SK-N-SH (cell line): ENCODE measurements around the gene TTC6. TPM values are rescaled to one million over a fixed set of nuclear protein-coding genes. Genes with fewer than 3 reads are reported as not detected.

ENCODE experiments used
- CTCF ChIA-PET: fragments of 300-600, 350-600 bp; formaldehyde crosslinking; extraction: SDS; loops from one replicate; lab custom pipeline; 2021; lab: Yijun Ruan, JAX
- POLR2A ChIA-PET: fragments of 350-600 bp; sonication (Branson Sonifier 250); formaldehyde crosslinking; extraction: SDS; loops from one replicate; lab custom pipeline; 2020; ENCODE audit warnings: antibody characterized with exemption, inconsistent platforms; lab: Yijun Ruan, JAX
- DNase-seq: peaks from one replicate; pipeline ENCODE4 v3.0.0; 2012
- H2AFZ ChIP-seq: fragments of 200-600 bp; sonication (generic); 2 replicates; pipeline ENCODE4 v1.8.1; 2016; ENCODE audit warnings: antibody characterized with exemption, mild to moderate bottlenecking, low read depth
- H3F3A ChIP-seq: fragments of 200-600 bp; sonication (generic); replicated peaks from 2 replicates; pipeline ENCODE3; 2016; ENCODE audit warnings: antibody characterized with exemption, mild to moderate bottlenecking; ENCODE audit not compliant: insufficient read depth
- H3K27ac ChIP-seq, 2 experiments: fragments of 200-500 bp in 1 of 2; fragments of 200-600 bp in 1 of 2; sonication (Bioruptor generic) in 1 of 2; sonication (generic), shearing (Covaris generic) in 1 of 2; 2 replicates each; pipeline versions ENCODE4 v1.5.1 to v1.6.1; 2014 to 2016; ENCODE audit warnings: low read depth in 2 of 2, inconsistent platforms in 1 of 2, low read length in 1 of 2, mild to moderate bottlenecking in 1 of 2, mixed read lengths in 1 of 2
- H3K27me3 ChIP-seq: fragments of 200-600 bp; sonication (generic), shearing (Covaris generic); 2 replicates; pipeline ENCODE4 v1.6.1; 2016; ENCODE audit warnings: mixed run types; ENCODE audit not compliant: insufficient read depth
- H3K36me3 ChIP-seq, 2 experiments: fragments of 200-500 bp in 1 of 2; fragments of 200-600 bp in 1 of 2; sonication (Bioruptor generic) in 1 of 2; sonication (generic) in 1 of 2; replicated peaks in 1 of 2; 2 replicates each; pipeline versions ENCODE3 to v1.5.1; 2014 to 2016; ENCODE audit warnings: low read length in 1 of 2, mild to moderate bottlenecking in 1 of 2; ENCODE audit not compliant: insufficient read depth in 2 of 2, control insufficient read depth in 1 of 2
- H3K4me1 ChIP-seq, 2 experiments: fragments of 200-500 bp in 1 of 2; fragments of 200-600 bp in 1 of 2; sonication (Bioruptor generic) in 1 of 2; sonication (generic), shearing (Covaris generic) in 1 of 2; 2 replicates each; pipeline versions ENCODE4 v1.5.1 to v1.6.1; 2014 to 2016; ENCODE audit warnings: low read depth in 1 of 2, low read length in 1 of 2, mixed run types in 1 of 2; ENCODE audit not compliant: insufficient read depth in 2 of 2, control insufficient read depth in 1 of 2
- H3K4me2 ChIP-seq: fragments of 200-600 bp; sonication (generic), shearing (Covaris generic); 2 replicates; pipeline ENCODE4 v1.6.1; 2017; ENCODE audit warnings: mixed run types
- H3K4me3 ChIP-seq, 2 experiments: fragments of 200-500 bp in 1 of 2; fragments of 200-600 bp in 1 of 2; sonication (Bioruptor generic) in 1 of 2; sonication (generic), shearing (Covaris generic) in 1 of 2; 2 replicates each; pipeline versions ENCODE4 v1.5.1 to v1.8.1; 2014 to 2016; ENCODE audit warnings: low read depth in 2 of 2, inconsistent platforms in 1 of 2, low read length in 1 of 2, mild to moderate bottlenecking in 1 of 2, mixed read lengths in 1 of 2, moderate library complexity in 1 of 2
- H3K79me2 ChIP-seq: fragments of 200-600 bp; sonication (generic); 2 replicates; pipeline ENCODE4 v1.8.1; 2017; ENCODE audit warnings: mild to moderate bottlenecking; ENCODE audit not compliant: insufficient read depth
- H3K9ac ChIP-seq: fragments of 200-600 bp; sonication (generic); 2 replicates; pipeline ENCODE4 v1.6.1; 2017; ENCODE audit warnings: mixed run types
- H3K9me2 ChIP-seq: fragments of 200-600 bp; sonication (generic); 2 replicates; pipeline ENCODE4 v1.6.1; 2017; ENCODE audit warnings: mixed run types
- H3K9me3 ChIP-seq: fragments of 200-600 bp; sonication (generic); 2 replicates; pipeline ENCODE4 v1.6.1; 2017; ENCODE audit warnings: mixed run types, mild to moderate bottlenecking, moderate library complexity
- H4K20me1 ChIP-seq: fragments of 200-600 bp; sonication (generic); 2 replicates; pipeline ENCODE4 v1.6.1; 2017; ENCODE audit warnings: mild to moderate bottlenecking, mixed run types; ENCODE audit not compliant: insufficient read depth
- EP300 ChIP-seq, 2 experiments: IDR thresholded peaks; 2 replicates each; pipeline versions ENCODE4 v1.4.0 to v1.6.1; 2012; ENCODE audit warnings: borderline replicate concordance in 1 of 2, low read depth in 1 of 2, low read length in 1 of 2
- FOXM1 ChIP-seq: IDR thresholded peaks from 2 replicates; pipeline ENCODE4 v1.4.0; 2012; ENCODE audit warnings: low read depth, mild to moderate bottlenecking
- GABPA ChIP-seq: IDR thresholded peaks from 2 replicates; pipeline ENCODE4 v1.4.0; 2012; ENCODE audit warnings: low read depth, mild to moderate bottlenecking
- GATA2 ChIP-seq: sonication (generic); formaldehyde crosslinking; IDR thresholded peaks from 2 replicates; pipeline ENCODE4 v1.5.0; 2020; ENCODE audit warnings: mild to moderate bottlenecking, missing genetic modification reagents
- JUND ChIP-seq: IDR thresholded peaks from 2 replicates; pipeline ENCODE4 v1.4.0; 2012
- POLR2AphosphoS5 ChIP-seq: IDR thresholded peaks from 2 replicates; pipeline ENCODE4 v1.6.1; 2012; ENCODE audit warnings: low read depth, low read length
- RFX5 ChIP-seq: IDR thresholded peaks from 2 replicates; pipeline ENCODE4 v1.6.1; 2012; ENCODE audit warnings: mild to moderate bottlenecking, improper control_type of control experiment, low read length
- RXRA ChIP-seq: IDR thresholded peaks from 2 replicates; pipeline ENCODE4 v1.4.0; 2012; ENCODE audit warnings: low read depth, mild to moderate bottlenecking, borderline replicate concordance
- SMC3 ChIP-seq: IDR thresholded peaks from 2 replicates; pipeline ENCODE4 v1.6.1; 2012; ENCODE audit warnings: low read depth, low read length, improper control_type of control experiment
- TAF1 ChIP-seq: IDR thresholded peaks from 2 replicates; pipeline ENCODE4 v1.6.1; 2012; ENCODE audit warnings: low read depth, mild to moderate bottlenecking, low read length, moderate library complexity, borderline replicate concordance
- TCF12 ChIP-seq: IDR thresholded peaks from 2 replicates; pipeline ENCODE4 v1.4.0; 2012
- YY1 ChIP-seq: IDR thresholded peaks from 2 replicates; pipeline ENCODE4 v1.4.0; 2012; ENCODE audit warnings: low read depth, mild to moderate bottlenecking
- WGBS: methylation state at CpG from one replicate; pipeline ENCODE4 v1.1.6; 2017; ENCODE audit warnings: low lambda C conversion rate; 5-methylcytosine and 5-hydroxymethylcytosine counted together
- polyA plus RNA-seq, 3 experiments: library from polyadenylated mRNA; depleted of rRNA; stranded (reverse); fragments of >200 nt; gene quantifications; 2 replicates each; pipeline ENCODE4 v1.2.3, GENCODE V29; 2012
- TF ChIP-seq, protein P1 (sequence below): fragments of 150-350 bp; IDR thresholded peaks from 2 replicates; pipeline ENCODE4 v1.6.1; 2016; ENCODE audit warnings: mild to moderate bottlenecking, low read depth, low read length
- TF ChIP-seq, protein P2 (sequence below): fragments of 150-350 bp; IDR thresholded peaks from 2 replicates; pipeline ENCODE4 v1.6.1; 2017; ENCODE audit warnings: antibody characterized with exemption, low read length, low read depth, borderline replicate concordance
- TF ChIP-seq, protein P3 (sequence below): IDR thresholded peaks from 2 replicates; pipeline ENCODE4 v1.6.1; 2012; ENCODE audit warnings: mild to moderate bottlenecking, low read depth, low read length, moderate library complexity
- TF ChIP-seq, protein P4 (sequence below): IDR thresholded peaks from 2 replicates; pipeline ENCODE4 v1.4.0; 2012; ENCODE audit warnings: low read depth, borderline replicate concordance

The TTC6 gene
- polyA plus RNA-seq, 1 of the 3 experiments (the other 2 are of a cell fraction): not detected

DNA sequence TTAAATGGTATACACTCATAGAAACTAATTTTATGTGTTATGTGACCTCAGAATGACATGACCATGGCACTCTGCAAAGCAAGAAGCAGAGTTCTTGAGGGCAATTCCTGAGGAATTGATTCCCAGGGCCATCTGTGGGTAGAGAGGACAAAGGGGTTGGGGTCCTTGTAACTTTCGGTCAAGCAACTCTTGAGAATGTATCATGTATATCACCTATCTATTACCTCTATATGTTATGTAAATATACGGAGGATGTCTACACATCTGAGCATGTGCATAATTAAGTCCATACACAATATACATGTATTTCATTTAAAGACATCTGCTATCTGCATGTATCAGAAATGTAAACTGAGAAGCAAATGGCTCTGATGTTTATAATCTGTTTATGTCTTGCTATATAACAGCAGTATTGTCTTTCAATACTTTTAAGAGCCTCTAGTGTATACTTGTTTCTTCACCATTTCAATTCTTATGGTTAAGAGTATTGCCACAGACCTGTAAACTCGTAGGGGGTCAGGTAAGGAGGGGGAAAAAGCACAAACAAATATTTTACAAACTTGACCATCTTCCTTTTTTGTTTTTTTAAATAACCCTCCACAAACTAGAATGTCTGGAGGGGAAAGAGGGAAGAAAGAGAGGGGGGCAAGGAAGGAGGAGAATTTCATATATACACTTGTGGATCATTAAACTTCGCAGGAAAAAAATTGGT, 4.8 kb upstream of the TTC6 start:
- POLR2A ChIA-PET: no interaction called here
- Histone ChIP-seq H3K79me2 (no peaks in the 10 kb centered on the region), H3K9me3 (no peaks in the 10 kb centered on the region), H3K36me3 (no peaks in the 10 kb centered on the region), H3K4me2 (no peak overlapping the region), H3K9ac (no peak overlapping the region), H3K9me2 (no peaks in the 10 kb centered on the region), H4K20me1 (no peaks in the 10 kb centered on the region), H2AFZ (no peak overlapping the region), H3K4me1 (no peaks in the 10 kb centered on the region), H3F3A (no peaks in the 10 kb centered on the region), H3K27me3 (peaks cover 25% of the 10 kb centered on the region), H3K27ac (no peak overlapping the region), H3K4me3 (no peak overlapping the region)
- TF ChIP-seq JUND (no peak), SMC3 (no peak), RXRA (no peak), EP300 (IDR thresholded peaks at IDR 0.05; ENCODE audit: borderline replicate concordance in 1 of 2, low read depth in 1 of 2, low read length in 1 of 2) (no peak), GABPA (no peak), POLR2AphosphoS5 (no peak), GATA2 (CRISPR knock-in tag) (no peak), YY1 (no peak), TCF12 (no peak), FOXM1 (no peak), TAF1 (no peak), RFX5 (no peak)
- TF ChIP-seq, protein P1, sequence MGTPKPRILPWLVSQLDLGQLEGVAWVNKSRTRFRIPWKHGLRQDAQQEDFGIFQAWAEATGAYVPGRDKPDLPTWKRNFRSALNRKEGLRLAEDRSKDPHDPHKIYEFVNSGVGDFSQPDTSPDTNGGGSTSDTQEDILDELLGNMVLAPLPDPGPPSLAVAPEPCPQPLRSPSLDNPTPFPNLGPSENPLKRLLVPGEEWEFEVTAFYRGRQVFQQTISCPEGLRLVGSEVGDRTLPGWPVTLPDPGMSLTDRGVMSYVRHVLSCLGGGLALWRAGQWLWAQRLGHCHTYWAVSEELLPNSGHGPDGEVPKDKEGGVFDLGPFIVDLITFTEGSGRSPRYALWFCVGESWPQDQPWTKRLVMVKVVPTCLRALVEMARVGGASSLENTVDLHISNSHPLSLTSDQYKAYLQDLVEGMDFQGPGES: no peak
- TF ChIP-seq, protein P2, sequence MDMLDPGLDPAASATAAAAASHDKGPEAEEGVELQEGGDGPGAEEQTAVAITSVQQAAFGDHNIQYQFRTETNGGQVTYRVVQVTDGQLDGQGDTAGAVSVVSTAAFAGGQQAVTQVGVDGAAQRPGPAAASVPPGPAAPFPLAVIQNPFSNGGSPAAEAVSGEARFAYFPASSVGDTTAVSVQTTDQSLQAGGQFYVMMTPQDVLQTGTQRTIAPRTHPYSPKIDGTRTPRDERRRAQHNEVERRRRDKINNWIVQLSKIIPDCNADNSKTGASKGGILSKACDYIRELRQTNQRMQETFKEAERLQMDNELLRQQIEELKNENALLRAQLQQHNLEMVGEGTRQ: no peak
- TF ChIP-seq, protein P3, sequence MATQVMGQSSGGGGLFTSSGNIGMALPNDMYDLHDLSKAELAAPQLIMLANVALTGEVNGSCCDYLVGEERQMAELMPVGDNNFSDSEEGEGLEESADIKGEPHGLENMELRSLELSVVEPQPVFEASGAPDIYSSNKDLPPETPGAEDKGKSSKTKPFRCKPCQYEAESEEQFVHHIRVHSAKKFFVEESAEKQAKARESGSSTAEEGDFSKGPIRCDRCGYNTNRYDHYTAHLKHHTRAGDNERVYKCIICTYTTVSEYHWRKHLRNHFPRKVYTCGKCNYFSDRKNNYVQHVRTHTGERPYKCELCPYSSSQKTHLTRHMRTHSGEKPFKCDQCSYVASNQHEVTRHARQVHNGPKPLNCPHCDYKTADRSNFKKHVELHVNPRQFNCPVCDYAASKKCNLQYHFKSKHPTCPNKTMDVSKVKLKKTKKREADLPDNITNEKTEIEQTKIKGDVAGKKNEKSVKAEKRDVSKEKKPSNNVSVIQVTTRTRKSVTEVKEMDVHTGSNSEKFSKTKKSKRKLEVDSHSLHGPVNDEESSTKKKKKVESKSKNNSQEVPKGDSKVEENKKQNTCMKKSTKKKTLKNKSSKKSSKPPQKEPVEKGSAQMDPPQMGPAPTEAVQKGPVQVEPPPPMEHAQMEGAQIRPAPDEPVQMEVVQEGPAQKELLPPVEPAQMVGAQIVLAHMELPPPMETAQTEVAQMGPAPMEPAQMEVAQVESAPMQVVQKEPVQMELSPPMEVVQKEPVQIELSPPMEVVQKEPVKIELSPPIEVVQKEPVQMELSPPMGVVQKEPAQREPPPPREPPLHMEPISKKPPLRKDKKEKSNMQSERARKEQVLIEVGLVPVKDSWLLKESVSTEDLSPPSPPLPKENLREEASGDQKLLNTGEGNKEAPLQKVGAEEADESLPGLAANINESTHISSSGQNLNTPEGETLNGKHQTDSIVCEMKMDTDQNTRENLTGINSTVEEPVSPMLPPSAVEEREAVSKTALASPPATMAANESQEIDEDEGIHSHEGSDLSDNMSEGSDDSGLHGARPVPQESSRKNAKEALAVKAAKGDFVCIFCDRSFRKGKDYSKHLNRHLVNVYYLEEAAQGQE: no peak
- TF ChIP-seq, protein P4, sequence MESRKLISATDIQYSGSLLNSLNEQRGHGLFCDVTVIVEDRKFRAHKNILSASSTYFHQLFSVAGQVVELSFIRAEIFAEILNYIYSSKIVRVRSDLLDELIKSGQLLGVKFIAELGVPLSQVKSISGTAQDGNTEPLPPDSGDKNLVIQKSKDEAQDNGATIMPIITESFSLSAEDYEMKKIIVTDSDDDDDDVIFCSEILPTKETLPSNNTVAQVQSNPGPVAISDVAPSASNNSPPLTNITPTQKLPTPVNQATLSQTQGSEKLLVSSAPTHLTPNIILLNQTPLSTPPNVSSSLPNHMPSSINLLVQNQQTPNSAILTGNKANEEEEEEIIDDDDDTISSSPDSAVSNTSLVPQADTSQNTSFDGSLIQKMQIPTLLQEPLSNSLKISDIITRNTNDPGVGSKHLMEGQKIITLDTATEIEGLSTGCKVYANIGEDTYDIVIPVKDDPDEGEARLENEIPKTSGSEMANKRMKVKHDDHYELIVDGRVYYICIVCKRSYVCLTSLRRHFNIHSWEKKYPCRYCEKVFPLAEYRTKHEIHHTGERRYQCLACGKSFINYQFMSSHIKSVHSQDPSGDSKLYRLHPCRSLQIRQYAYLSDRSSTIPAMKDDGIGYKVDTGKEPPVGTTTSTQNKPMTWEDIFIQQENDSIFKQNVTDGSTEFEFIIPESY: no peak
- no peak for DNase-seq
- CTCF ChIA-PET: no interaction called here
- 15% methylated on average over 4 of the region's 4 CpGs for WGBS
